OCI-LY1 (cell line): ENCODE results near the gene PCGF5.

Source experiments
- CTCF ChIP-seq: fragments of 200-600 bp; sonication (generic), shearing (Covaris generic); IDR thresholded peaks from 2 replicates; pipeline ENCODE4 v1.5.1; 2017; ENCODE audit warnings: mild to moderate bottlenecking, antibody characterized with exemption, low read length, moderate library complexity, mixed read lengths
- EZH2 ChIP-seq: fragments of 200-600 bp; sonication (generic), shearing (Covaris generic); IDR thresholded peaks from 2 replicates; pipeline ENCODE4 v1.8.0; 2017; ENCODE audit warnings: borderline replicate concordance, mixed run types, mild to moderate bottlenecking, antibody characterized with exemption, low read length, moderate library complexity, mixed read lengths

DNA sequence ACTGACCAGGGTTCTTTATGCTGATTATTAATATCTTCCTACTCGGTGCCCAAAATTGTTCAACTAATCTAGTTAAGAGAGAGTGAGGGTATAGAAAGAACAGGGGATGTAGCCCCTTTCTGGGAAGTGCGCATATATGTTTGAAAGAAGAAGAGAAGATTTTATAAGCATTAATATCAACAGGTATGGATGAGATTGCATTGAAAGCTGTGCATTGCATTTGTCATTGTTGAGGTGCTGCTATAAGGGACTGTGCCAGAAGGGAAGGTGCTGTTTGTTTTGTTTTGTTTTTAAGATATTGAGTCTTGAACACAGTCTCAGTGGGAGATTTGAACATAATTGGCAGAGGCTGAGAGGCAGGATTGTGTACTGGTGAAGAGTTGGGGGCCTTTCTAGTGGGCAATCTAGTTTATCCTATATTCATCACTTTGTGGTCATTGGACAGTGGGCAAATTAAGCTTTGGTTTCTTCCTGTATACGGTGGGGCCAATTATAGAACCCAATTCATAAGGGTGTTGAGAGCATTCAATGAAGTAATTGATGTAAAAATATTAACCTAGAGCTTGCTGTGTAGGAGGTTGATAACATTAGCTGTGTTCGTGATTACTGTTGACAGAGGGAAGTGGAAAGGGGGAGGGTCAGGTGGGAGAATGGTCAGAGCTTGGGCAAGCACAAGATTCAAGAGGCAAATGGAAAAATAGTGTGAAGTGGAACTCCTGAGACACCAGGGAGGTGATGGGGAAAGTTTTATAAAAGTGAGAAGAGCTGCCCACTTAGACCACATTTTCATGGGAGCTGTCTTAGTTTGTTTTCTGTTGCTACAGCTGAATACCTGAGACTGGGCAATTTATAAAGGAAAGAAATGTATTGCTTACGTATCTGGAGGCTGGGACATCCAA lies 19.9 kb upstream of the PCGF5 start:
- TF ChIP-seq CTCF (no peak), EZH2 (no peak)
